Stimulated activated CD8-positive, alpha-beta memory T cell treated with anti-CD3 and anti-CD28 coated beads, Interleukin-4, amount 100 ng/mL, for 48 hours (primary cell): Measurements from ENCODE around the gene DNAAF3.

Experiments
- DNase-seq: peaks from one replicate; pipeline ENCODE4 v3.0.0-alpha.2; 2020

Gene DNAAF3

DNA sequence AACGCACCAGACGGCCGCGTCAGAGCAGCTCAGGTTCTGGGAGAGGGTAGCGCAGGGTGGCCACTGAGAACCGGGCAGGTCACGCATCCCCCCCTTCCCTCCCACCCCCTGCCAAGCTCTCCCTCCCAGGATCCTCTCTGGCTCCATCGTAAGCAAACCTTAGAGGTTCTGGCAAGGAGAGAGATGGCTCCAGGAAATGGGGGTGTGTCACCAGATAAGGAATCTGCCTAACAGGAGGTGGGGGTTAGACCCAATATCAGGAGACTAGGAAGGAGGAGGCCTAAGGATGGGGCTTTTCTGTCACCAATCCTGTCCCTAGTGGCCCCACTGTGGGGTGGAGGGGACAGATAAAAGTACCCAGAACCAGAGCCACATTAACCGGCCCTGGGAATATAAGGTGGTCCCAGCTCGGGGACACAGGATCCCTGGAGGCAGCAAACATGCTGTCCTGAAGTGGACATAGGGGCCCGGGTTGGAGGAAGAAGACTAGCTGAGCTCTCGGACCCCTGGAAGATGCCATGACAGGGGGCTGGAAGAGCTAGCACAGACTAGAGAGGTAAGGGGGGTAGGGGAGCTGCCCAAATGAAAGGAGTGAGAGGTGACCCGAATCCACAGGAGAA lies 50.9 kb downstream of the DNAAF3 start:
- no peak for DNase-seq

DNA sequence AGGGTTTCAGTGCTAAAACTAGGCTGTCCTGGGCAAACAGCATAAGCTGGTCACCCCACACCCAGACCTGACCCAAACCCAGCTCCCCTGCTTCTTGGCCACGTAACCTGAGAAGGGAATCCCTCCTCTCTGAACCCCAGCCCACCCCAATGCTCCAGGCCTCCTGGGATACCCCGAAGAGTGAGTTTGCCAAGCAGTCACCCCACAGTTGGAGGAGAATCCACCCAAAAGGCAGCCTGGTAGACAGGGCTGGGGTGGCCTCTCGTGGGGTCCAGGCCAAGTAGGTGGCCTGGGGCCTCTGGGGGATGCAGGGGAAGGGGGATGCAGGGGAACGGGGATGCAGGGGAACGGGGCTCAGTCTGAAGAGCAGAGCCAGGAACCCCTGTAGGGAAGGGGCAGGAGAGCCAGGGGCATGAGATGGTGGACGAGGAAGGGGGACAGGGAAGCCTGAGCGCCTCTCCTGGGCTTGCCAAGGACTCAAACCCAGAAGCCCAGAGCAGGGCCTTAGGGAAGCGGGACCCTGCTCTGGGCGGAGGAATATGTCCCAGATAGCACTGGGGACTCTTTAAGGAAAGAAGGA lies 51.8 kb downstream of the DNAAF3 start:
- no peak for DNase-seq

DNA sequence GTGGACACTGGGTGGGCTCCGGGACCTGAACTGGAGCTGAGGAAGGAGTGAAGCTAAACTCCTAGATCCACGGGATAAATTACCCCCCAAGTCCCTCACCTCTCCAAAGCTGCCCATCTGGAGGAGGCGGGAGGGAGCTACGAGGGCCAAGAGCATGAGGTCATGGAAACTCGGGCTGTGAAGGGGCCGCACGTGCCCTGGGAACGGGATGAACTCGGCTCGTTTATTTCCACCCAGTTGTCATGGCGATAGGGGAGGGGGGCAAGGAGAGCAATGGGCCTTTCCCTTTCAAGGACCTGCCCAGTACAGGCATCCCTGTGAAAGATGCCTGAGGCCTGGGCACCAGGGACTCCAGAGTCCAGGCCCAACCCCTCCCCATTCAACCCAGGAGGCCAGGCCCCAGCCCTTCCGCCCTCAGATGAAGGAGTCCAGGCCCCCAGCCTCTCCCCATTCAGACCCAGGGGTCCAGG lies 52.8 kb downstream of the DNAAF3 start:
- no peak for DNase-seq

DNA sequence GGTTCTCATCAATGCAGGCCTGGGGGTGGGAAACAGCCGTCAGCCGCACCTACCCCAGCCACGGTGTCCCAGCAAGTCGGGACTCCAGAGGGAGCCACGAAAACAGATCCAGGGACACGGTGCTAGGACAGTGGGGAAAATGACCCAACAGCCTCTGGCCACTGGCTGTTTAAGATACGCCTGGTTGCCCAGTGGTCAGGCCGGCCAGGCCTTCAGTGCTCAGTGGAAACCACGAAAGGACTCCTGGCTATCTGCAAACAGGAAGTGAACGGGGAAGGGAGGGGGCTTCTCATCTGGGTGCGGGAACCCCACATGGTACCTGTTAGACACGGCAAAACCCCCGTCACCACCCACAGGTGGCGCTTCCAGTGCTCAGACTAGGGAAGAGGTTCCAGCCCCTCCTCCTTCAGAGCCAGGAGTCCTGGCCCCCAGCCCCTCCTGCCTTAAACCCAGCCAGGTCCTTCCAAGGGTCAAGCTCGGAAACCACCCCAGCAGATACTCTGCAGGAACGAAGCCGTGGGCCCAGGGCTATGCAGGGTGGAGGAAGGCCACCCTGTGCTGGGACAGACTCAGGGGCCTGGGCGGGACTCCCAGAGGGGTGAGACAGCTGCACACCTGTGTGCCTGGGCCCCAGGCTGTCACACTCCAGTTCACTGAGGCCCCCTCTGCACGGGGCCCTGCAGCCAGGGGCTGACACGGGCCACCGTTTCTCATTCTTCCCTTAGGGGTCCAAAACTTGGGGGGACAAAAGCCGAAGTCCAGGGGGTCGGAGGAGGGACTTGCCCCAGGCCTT lies 53.4 kb downstream of the DNAAF3 start:
- DNase-seq, result no peak

DNA sequence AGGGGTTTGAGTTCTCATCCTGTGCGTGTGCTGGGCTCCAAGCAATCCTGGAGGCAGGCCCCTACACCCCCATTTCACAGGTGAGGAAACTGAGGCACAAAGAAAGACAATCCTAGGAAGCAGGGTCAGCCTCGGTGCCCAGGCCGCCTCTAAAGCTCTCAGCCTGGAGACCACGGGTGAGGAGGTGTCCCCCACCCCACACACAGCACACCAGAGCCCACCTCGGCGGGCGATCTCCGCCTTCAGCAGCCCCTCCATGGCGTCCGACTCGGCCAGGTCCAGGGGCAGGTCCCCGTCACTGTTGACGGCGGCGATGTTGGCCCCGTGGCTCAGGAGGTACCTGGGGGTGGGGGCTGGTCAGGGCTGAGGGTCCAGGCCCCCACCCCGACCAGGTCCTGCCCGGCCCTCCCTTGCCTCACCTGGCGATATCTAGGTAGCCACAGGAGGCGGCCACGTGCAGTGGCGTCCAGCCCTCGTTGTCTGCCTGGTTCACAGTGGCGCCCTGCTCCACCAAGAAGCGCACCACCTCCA lies 54.1 kb downstream of the DNAAF3 start:
- DNase-seq, result no peak

DNA sequence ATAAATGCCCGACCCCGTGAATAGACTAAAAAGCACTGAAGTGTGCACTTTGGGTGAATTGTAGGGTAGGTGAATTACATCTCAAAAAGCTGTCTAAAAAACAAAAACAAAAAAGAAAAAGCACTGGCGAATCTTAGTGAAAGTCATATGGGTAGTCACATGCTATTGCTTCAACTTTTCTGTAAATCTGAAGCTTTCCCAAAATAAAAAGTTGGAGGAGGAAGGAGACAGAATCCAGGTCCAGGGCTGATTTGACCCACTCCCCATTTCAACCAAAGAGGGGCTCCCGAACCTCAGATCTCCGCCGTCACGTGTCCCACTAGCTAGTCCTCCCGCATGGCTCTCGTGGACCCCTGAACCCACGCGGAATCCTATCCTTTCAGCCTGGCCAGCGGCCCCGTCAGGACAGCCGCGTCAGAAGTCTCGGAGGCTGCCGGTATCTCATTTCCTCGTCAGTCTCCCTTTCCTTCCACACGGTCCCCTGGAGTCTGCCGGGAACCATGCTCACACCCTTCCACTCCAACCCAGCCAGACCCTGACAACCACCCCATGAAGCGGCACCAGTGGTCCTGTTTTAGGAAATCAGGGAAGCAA lies 55.1 kb downstream of the DNAAF3 start:
- no peak for DNase-seq

DNA sequence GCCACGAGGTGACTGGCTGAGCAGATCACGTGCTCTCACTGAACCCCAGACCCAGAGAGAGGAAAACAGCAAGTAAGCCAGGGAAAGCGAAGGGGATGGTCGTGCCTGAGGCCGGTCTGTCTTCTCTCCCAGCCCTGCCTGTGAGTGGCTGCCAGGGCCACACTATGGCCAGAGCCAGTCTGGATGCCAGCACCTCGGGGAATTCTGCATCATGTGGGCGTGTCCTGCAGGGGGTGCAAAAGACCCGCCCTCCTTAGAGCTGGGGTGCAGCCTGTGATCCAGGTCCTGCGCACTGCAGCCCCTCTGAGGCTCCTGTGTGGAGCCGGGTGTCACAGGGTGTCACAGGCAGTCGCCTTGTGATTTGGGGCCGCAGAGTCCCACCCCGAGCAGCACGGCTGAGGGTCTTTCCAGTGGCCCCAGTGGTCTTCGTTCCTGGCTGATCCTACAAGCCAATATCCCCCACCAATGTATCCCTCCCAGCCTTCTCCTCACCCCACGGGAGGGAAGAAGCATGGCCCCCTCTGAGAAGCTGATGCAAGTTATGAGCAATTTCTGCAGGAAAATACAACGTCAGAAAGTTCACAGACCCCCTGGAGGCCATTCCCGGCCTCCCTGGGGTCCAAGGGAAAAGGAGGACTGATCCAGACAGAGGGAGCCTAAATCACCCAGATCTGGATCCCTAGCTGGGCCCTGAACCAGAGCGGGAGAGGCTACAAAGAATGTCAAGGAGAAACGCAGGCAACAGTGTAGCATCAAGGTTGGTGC lies 56.7 kb downstream of the DNAAF3 start:
- DNase-seq, result no peak
